ENCODE measurements around the gene NFKBIZ. TPM values are rescaled to one million over a fixed set of nuclear protein-coding genes. Genes with fewer than 3 reads are reported as not detected.
A peak's percentile ranks its signal among the peaks of the same experiment; 100 is the strongest.

NFKBIZ gene
- total RNA-seq, 1 donor from 2014 or later: 14.7 TPM

- TF ChIP-seq EZH2 (IDR thresholded peaks at IDR 0.05): no peak
- no peak for TF ChIP-seq CTCF (IDR thresholded peaks at IDR 0.05)
- TF ChIP-seq EZH2phosphoT487 (IDR thresholded peaks at IDR 0.05): no peak
- Histone ChIP-seq H3K36me3 (no peaks in the 10 kb centered on the region), H3K9ac (no peak overlapping the region), H3K79me2 (ENCODE audit: low read depth) (no peaks in the 10 kb centered on the region), H3F3A (ENCODE audit: low read depth) (no peaks in the 10 kb centered on the region), H3K27me3 (no peaks in the 10 kb centered on the region), H3K4me1 (no peaks in the 10 kb centered on the region), H3K4me3 (no peak overlapping the region), H3K4me2 (no peak overlapping the region), H3K27ac (no peak overlapping the region), H2AFZ (replicated peaks) (peak overlapping the region; percentile 54), H3K9me3 (ENCODE audit: low read depth) (no peaks in the 10 kb centered on the region), H4K20me1 (ENCODE audit: low read depth) (no peaks in the 10 kb centered on the region)
- Mint-ChIP-seq H3K36me3 (no peaks in the 10 kb centered on the region), H3K27me3 (ENCODE audit: insufficient read depth, low read depth) (peaks cover 2% of the 10 kb centered on the region), H3K4me1 (no peaks in the 10 kb centered on the region), H3K27ac (no peak overlapping the region), H3K4me3 (no peak overlapping the region), H3K9me3 (peaks cover 2% of the 10 kb centered on the region)
- DNase-seq (ENCODE audit: low spot score): no peak
Observed at GRCh38 chr3:101876142-101876541, 26.8 kb downstream of the NFKBIZ start.

- Histone ChIP-seq H3K4me2 (no peak overlapping the region), H2AFZ (replicated peaks) (no peak overlapping the region), H3K27ac (no peak overlapping the region), H3K9ac (no peak overlapping the region), H4K20me1 (ENCODE audit: low read depth) (no peaks in the 10 kb centered on the region), H3K4me1 (no peaks in the 10 kb centered on the region), H3K27me3 (no peaks in the 10 kb centered on the region), H3F3A (ENCODE audit: low read depth) (no peaks in the 10 kb centered on the region), H3K9me3 (ENCODE audit: low read depth) (no peaks in the 10 kb centered on the region), H3K79me2 (ENCODE audit: low read depth) (no peaks in the 10 kb centered on the region), H3K36me3 (no peaks in the 10 kb centered on the region), H3K4me3 (no peak overlapping the region)
- Mint-ChIP-seq H3K4me1 (no peaks in the 10 kb centered on the region), H3K36me3 (no peaks in the 10 kb centered on the region), H3K27ac (no peak overlapping the region), H3K4me3 (no peak overlapping the region), H3K9me3 (no peaks in the 10 kb centered on the region), H3K27me3 (ENCODE audit: insufficient read depth, low read depth) (peaks cover 2% of the 10 kb centered on the region)
- DNase-seq (ENCODE audit: low spot score): no peak
- TF ChIP-seq EZH2phosphoT487 (IDR thresholded peaks at IDR 0.05): no peak
- no peak for TF ChIP-seq CTCF (IDR thresholded peaks at IDR 0.05)
- TF ChIP-seq EZH2 (IDR thresholded peaks at IDR 0.05): no peak
Observed at GRCh38 chr3:101878589-101878988, 29.3 kb downstream of the NFKBIZ start.

- H3K27me3 ChIP-seq: no peaks in the 10 kb centered on the region
- H3K4me3 Mint-ChIP-seq: no peak overlapping the region
- DNase-seq (ENCODE audit: low spot score): no peak
- no peaks in the 10 kb centered on the region for H3K9me3 ChIP-seq (ENCODE audit: low read depth)
- H3K4me1 ChIP-seq: no peaks in the 10 kb centered on the region
- no peaks in the 10 kb centered on the region for H3K36me3 Mint-ChIP-seq
- no peak overlapping the region for H2AFZ ChIP-seq (replicated peaks)
- H4K20me1 ChIP-seq (ENCODE audit: low read depth): no peaks in the 10 kb centered on the region
- H3K4me1 Mint-ChIP-seq: no peaks in the 10 kb centered on the region
- TF ChIP-seq CTCF (IDR thresholded peaks at IDR 0.05) (no peak), EZH2 (IDR thresholded peaks at IDR 0.05) (no peak), EZH2phosphoT487 (IDR thresholded peaks at IDR 0.05) (no peak)
- H3K36me3 ChIP-seq: no peaks in the 10 kb centered on the region
- H3K9ac ChIP-seq: no peak overlapping the region
- no peaks in the 10 kb centered on the region for H3K79me2 ChIP-seq (ENCODE audit: low read depth)
- no peaks in the 10 kb centered on the region for H3K9me3 Mint-ChIP-seq
- H3K27ac ChIP-seq: no peak overlapping the region
- no peaks in the 10 kb centered on the region for H3F3A ChIP-seq (ENCODE audit: low read depth)
- no peak overlapping the region for H3K4me3 ChIP-seq
- peaks cover 2% of the 10 kb centered on the region for H3K27me3 Mint-ChIP-seq (ENCODE audit: insufficient read depth, low read depth)
- H3K27ac Mint-ChIP-seq: no peak overlapping the region
- no peak overlapping the region for H3K4me2 ChIP-seq
Observed at GRCh38 chr3:101879102-101879501, 29.8 kb downstream of the NFKBIZ start.
